A549 (cell line): ENCODE data around the gene OR3A3.

Source experiments
- CTCF ChIP-seq: fragments of >200 bp; sonication (Bioruptor Twin); formaldehyde crosslinking; IDR thresholded peaks from 3 replicates; pipeline ENCODE4 v1.5.1; 2016
- EP300 ChIP-seq, 2 experiments: fragments of >200 bp; sonication (Bioruptor Twin); formaldehyde crosslinking; IDR thresholded peaks; 2 replicates in 1 of 2; 3 replicates in 1 of 2; pipeline ENCODE4 v1.6.1; 2016 to 2017
- JUN ChIP-seq, 2 experiments: fragments of >200 bp; sonication (Bioruptor Twin); formaldehyde crosslinking; IDR thresholded peaks; 2 replicates in 1 of 2; 3 replicates in 1 of 2; pipeline ENCODE4 v1.6.1; 2016 to 2017
- MAZ ChIP-seq: fragments of 150-350 bp; IDR thresholded peaks from 2 replicates; pipeline ENCODE4 v1.6.1; 2014; ENCODE audit warnings: antibody characterized with exemption, low read depth, low read length, borderline replicate concordance
- RAD21 ChIP-seq, 2 experiments: fragments of >200 bp in 1 of 2; sonication (Bioruptor Twin) in 1 of 2; formaldehyde crosslinking in 1 of 2; IDR thresholded peaks in 1 of 2; conservative IDR thresholded peaks in 1 of 2; 2 replicates in 1 of 2; 3 replicates in 1 of 2; pipeline ENCODE4 v1.6.1; 2012 to 2018; ENCODE audit warnings: inconsistent platforms in 1 of 2

GRCh38 chr17:3418222-3418621, 7.1 kb downstream of the OR3A3 start:
- no peak for TF ChIP-seq RAD21 (conservative IDR thresholded peaks at IDR 0.05 in 1 of 2, IDR thresholded peaks at IDR 0.05 in 1 of 2)
- no peak for TF ChIP-seq CTCF
- TF ChIP-seq EP300 (IDR thresholded peaks at IDR 0.05) = no peak
- no peak for TF ChIP-seq MAZ
- no peak for TF ChIP-seq JUN (IDR thresholded peaks at IDR 0.05)
